HepG2 (cell line): ENCODE data around the gene SPAG7. TPM values are rescaled to one million over a fixed set of nuclear protein-coding genes. Genes with fewer than 3 reads are reported as not detected.

Source experiments
- ZNF253 ChIP-seq: sonication (generic); formaldehyde crosslinking; IDR thresholded peaks from 2 replicates; pipeline ENCODE4 v1.8.0; 2022; ENCODE audit warnings: mild to moderate bottlenecking, missing genetic modification reagents, borderline replicate concordance
- polyA plus RNA-seq, 8 experiments: library from polyadenylated mRNA; depleted of rRNA in 3 of 8; stranded (reverse) in 7 of 8; unstranded in 1 of 8; fragments of >200 nt; fragmentation: Illumina TruSeq in 4 of 8; extraction: Trizol in 4 of 8; gene quantifications; 2 replicates each; pipeline versions ENCODE4 v1.2.1 to v1.2.3, GENCODE V29; 2011 to 2016; ENCODE audit warnings: low read depth in 4 of 8, missing spikeins in 1 of 8, mixed read lengths in 1 of 8; ENCODE audit not compliant: insufficient read depth in 1 of 8
- total RNA-seq, 5 experiments: library from RNA; depleted of rRNA; stranded (reverse); fragments of >200 nt; fragmentation: Illumina TruSeq; extraction: Trizol; gene quantifications; 2 replicates each; pipeline ENCODE4 v1.2.3, GENCODE V29; 2016; ENCODE audit warnings: low read depth in 1 of 5
- TF ChIP-seq, protein P1 (sequence below): sonication (generic); formaldehyde crosslinking; IDR thresholded peaks from 2 replicates; pipeline ENCODE4 v1.4.0; 2020; ENCODE audit warnings: mild to moderate bottlenecking, missing genetic modification reagents

Gene SPAG7
- total and polyA plus RNA-seq, 2 of the 13 experiments (the other 11 are each of a cell fraction or from before 2014, with no cell fraction given): 51.0 to 59.0 TPM

- TF ChIP-seq, protein P1, sequence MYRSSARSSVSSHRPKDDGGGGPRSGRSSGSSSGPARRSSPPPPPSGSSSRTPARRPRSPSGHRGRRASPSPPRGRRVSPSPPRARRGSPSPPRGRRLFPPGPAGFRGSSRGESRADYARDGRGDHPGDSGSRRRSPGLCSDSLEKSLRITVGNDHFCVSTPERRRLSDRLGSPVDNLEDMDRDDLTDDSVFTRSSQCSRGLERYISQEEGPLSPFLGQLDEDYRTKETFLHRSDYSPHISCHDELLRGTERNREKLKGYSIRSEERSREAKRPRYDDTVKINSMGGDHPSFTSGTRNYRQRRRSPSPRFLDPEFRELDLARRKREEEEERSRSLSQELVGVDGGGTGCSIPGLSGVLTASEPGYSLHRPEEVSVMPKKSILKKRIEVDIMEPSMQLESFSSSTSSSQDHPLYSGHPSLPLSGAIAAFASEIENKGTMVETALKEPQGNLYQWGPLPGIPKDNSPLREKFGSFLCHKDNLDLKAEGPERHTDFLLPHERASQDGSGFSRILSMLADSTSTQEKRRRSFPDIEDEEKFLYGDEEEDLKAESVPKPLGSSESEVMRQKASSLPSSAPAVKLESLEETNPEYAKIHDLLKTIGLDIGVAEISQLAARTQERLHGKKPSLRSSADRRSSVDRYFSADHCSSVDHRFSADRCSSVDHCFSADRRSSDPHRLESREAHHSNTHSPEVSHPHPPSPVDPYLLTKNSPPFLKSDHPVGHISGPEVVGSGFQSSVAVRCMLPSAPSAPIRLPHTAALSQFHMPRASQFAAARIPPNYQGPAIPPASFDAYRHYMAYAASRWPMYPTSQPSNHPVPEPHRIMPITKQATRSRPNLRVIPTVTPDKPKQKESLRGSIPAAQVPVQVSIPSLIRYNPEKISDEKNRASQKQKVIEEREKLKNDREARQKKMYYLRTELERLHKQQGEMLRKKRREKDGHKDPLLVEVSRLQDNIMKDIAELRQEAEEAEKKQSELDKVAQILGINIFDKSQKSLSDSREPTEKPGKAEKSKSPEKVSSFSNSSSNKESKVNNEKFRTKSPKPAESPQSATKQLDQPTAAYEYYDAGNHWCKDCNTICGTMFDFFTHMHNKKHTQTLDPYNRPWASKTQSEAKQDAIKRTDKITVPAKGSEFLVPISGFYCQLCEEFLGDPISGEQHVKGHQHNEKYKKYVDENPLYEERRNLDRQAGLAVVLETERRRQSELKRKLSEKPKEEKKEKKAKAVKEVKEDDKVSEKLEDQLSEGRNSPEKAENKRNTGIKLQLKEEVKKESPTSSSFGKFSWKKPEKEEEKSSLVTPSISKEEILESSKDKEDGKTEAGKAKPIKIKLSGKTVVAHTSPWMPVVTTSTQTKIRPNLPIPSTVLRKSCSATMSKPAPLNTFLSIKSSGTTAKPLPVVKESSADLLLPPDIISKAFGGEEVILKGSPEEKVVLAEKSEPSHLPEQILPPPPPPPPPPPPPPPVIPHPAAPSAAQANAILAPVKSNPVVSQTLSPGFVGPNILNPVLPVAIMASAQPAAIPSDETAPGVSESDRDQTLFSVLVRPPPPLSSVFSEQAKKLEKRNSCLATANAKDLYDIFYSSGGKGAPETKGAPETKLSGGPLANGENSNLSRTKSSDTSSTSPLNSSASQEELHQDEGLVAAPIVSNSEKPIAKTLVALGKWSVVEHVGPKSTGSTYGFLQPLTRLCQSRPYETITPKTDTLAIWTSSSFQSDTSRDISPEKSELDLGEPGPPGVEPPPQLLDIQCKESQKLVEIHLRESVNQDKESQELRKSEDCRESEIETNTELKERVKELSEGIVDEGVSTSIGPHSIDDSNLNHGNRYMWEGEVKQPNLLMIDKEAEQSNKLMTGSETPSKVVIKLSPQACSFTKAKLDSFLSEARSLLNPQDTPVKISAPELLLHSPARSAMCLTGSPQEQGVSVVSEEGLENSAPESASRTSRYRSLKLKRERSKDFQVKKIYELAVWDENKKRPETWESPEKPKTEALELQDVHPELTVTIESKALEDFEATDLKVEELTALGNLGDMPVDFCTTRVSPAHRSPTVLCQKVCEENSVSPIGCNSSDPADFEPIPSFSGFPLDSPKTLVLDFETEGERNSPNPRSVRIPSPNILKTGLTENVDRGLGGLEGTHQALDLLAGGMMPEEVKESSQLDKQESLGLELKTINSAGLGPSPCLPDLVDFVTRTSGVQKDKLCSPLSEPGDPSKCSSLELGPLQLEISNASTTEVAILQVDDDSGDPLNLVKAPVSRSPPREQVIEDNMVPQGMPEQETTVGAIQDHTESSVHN (CRISPR knock-in tag): no peak
- no peak; the same call in 1 of the 2 replicates for TF ChIP-seq ZNF253 (CRISPR knock-in tag)
- TF ChIP-seq, all 625 proteins: peak for 23
Observed at GRCh38 chr17:4987767-4988567, 20.4 kb upstream of the SPAG7 start (continued).
